BE2C (cell line): Measurements from ENCODE around the gene MRPS5.

ENCODE experiments used
- DNase-seq: peaks from one replicate; pipeline ENCODE4 v3.0.0-alpha.2; 2020
- H3K27me3 ChIP-seq: fragments of 250-450 bp; sonication (Bioruptor Pico); 2 replicates; pipeline ENCODE4 v1.5.1; 2020; ENCODE audit warnings: mild to moderate bottlenecking
- H3K36me3 ChIP-seq: fragments of 250-450 bp; sonication (Bioruptor Pico); 2 replicates; pipeline ENCODE4 v1.5.1; 2020; ENCODE audit warnings: mild to moderate bottlenecking
- H3K4me1 ChIP-seq: fragments of 250-450 bp; sonication (Bioruptor Pico); 2 replicates; pipeline ENCODE4 v1.5.1; 2020
- H3K4me3 ChIP-seq: 2 replicates; pipeline ENCODE4 v1.5.1; 2011; ENCODE audit warnings: low read depth, low read length
- H3K9me3 ChIP-seq: fragments of 250-450 bp; sonication (Bioruptor Pico); 2 replicates; pipeline ENCODE4 v1.5.1; 2020
- TF ChIP-seq, protein P1 (sequence below): IDR thresholded peaks from 2 replicates; pipeline ENCODE4 v1.5.1; 2012; ENCODE audit warnings: mild to moderate bottlenecking, low read depth, low read length

The MRPS5 gene

DNA sequence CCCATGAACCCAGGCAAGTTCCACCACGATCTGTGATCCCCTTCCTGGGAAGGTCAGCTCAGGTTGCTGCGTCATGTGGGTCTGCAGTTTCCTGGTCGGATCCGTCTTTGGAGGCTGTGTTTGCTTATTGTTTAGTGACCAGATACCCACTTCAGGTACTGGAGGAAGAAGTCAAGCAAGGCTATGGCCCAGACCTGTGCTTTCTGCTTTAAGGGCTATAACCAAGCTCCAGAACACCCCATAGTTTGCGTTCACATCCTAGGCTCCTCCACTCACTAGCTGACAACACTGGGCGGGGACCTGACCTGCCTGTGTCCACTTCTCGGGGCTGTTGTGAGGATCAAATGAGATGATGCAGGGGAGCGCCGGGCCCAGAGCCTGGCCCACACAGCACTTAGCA, 52.1 kb downstream of the MRPS5 start:
- no peaks in the 10 kb centered on the region for H3K4me1 ChIP-seq

GRCh38 chr2:95068256-95068655, 53.4 kb downstream of the MRPS5 start:
- Histone ChIP-seq H3K36me3 (no peaks in the 10 kb centered on the region), H3K27me3 (no peaks in the 10 kb centered on the region), H3K4me1 (no peaks in the 10 kb centered on the region), H3K9me3 (no peaks in the 10 kb centered on the region), H3K4me3 (no peak overlapping the region)
- no peak for DNase-seq
- TF ChIP-seq, protein P1, sequence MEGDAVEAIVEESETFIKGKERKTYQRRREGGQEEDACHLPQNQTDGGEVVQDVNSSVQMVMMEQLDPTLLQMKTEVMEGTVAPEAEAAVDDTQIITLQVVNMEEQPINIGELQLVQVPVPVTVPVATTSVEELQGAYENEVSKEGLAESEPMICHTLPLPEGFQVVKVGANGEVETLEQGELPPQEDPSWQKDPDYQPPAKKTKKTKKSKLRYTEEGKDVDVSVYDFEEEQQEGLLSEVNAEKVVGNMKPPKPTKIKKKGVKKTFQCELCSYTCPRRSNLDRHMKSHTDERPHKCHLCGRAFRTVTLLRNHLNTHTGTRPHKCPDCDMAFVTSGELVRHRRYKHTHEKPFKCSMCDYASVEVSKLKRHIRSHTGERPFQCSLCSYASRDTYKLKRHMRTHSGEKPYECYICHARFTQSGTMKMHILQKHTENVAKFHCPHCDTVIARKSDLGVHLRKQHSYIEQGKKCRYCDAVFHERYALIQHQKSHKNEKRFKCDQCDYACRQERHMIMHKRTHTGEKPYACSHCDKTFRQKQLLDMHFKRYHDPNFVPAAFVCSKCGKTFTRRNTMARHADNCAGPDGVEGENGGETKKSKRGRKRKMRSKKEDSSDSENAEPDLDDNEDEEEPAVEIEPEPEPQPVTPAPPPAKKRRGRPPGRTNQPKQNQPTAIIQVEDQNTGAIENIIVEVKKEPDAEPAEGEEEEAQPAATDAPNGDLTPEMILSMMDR = no peak

More for the DNA sequence above, 52.1 kb downstream of the MRPS5 start:
- Histone ChIP-seq H3K27me3 (no peaks in the 10 kb centered on the region; the same call in 1 of the 2 replicates), H3K4me3 (no peak overlapping the region), H3K36me3 (no peaks in the 10 kb centered on the region), H3K9me3 (no peaks in the 10 kb centered on the region)
- TF ChIP-seq, protein P1 = no peak
- no peak for DNase-seq

DNA sequence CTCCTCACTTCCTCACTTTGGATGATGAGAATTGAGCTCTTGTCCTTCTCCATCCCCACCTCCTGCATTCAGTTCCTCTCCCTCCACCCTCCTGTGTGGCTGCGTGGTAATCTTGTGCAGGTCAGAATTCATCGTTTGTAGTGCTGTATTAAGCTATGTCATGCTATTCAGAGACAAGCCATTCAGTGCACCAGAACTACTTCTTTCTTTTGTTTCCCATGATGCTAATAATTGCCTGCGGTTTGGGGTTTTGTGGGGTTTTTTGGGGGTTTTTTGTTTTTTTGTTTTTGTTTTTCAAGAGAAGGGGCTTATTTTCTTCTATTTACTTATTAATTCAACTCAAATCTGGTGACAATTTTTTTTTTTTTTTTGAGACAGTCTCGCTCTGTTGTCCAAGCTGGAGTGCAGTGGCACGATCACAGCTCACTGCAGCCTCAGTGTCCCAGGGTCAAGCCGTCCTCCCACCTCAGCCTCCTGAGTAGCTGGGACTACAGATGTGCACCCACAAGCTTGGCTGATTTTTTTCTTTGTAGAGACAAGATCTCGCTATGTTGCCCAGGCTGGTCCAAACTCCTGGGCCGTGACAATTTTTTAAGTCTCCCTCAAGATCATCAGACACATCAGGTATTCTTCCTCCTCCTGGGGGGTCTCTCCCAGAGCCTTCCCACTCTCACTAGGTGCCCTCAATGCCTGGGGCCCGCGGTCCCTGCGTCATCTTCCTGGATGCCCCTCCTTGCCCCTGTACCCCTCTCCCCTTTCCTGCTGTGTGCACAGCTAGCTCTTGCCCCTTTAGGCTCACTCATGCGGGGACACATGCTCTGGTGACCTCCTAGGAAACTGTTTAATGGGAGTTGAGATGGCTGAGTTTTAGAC, 58.3 kb downstream of the MRPS5 start:
- TF ChIP-seq, protein P1 = no peak
- no peaks in the 10 kb centered on the region for H3K9me3 ChIP-seq
- no peak overlapping the region for H3K4me3 ChIP-seq
- no peak for DNase-seq
- no peaks in the 10 kb centered on the region for H3K27me3 ChIP-seq
- H3K4me1 ChIP-seq = no peaks in the 10 kb centered on the region
- H3K36me3 ChIP-seq = no peaks in the 10 kb centered on the region

GRCh38 chr2:95062242-95063085, 59.1 kb downstream of the MRPS5 start:
- TF ChIP-seq, protein P1 = no peak
- no peaks in the 10 kb centered on the region for H3K4me1 ChIP-seq
- H3K9me3 ChIP-seq = no peaks in the 10 kb centered on the region
- no peak overlapping the region for H3K4me3 ChIP-seq
- no peak for DNase-seq
- H3K27me3 ChIP-seq = no peaks in the 10 kb centered on the region
- H3K36me3 ChIP-seq = no peaks in the 10 kb centered on the region

- H3K4me3 ChIP-seq = no peak overlapping the region
- no peaks in the 10 kb centered on the region for H3K9me3 ChIP-seq
- no peaks in the 10 kb centered on the region for H3K36me3 ChIP-seq
- DNase-seq = no peak
- no peaks in the 10 kb centered on the region for H3K4me1 ChIP-seq
- H3K27me3 ChIP-seq = no peaks in the 10 kb centered on the region
- TF ChIP-seq, protein P1 = no peak
These were observed 59.9 kb downstream of the MRPS5 start for GRCh38 chr2:95061601-95062183.
